Heart right ventricle (tissue), 16 donors: Measurements from ENCODE around the gene PNPO. TPM values are rescaled to one million over a fixed set of nuclear protein-coding genes. Genes with fewer than 3 reads are reported as not detected.
A peak's percentile ranks its signal among the peaks of the same experiment; 100 is the strongest.

Experiments used
- ATAC-seq, 8 donors: fragments of 200-7000 bp; cut with Tn5 transposase; one replicate each; pipeline ENCODE4 v1.9.1; 2020; ENCODE audit warnings: mild to moderate bottlenecking in 8 of 8, moderate library complexity in 8 of 8, moderate number of reproducible peaks in 1 of 8
- DNase-seq, 2 donors: peaks; one replicate each; pipeline ENCODE4 v3.0.0-alpha.2; 2020
- H3K27ac ChIP-seq, 10 donors: fragments of 200-600 bp; sonication (generic) in 2 of 10; one replicate each; pipeline versions ENCODE4 v1.5.0 to v1.8.0; 2020 to 2022; ENCODE audit warnings: mild to moderate bottlenecking in 3 of 10
- H3K27me3 ChIP-seq, 7 donors: fragments of 200-600 bp; one replicate each; pipeline ENCODE4 v1.8.0; 2021 to 2022; ENCODE audit warnings: mild to moderate bottlenecking in 2 of 7
- H3K36me3 ChIP-seq, 9 donors: fragments of 200-600 bp; sonication (generic) in 1 of 9; one replicate each; pipeline versions ENCODE4 v1.5.0 to v1.8.0; 2020 to 2022; ENCODE audit warnings: mild to moderate bottlenecking in 2 of 9
- H3K4me1 ChIP-seq, 9 donors: fragments of 200-600 bp; sonication (generic) in 1 of 9; one replicate each; pipeline versions ENCODE4 v1.5.0 to v1.8.0; 2020 to 2022; ENCODE audit warnings: mild to moderate bottlenecking in 4 of 9
- H3K4me3 ChIP-seq, 10 donors: fragments of 200-600 bp; sonication (generic) in 2 of 10; one replicate each; pipeline versions ENCODE4 v1.5.0 to v1.8.0; 2020 to 2022; ENCODE audit warnings: mild to moderate bottlenecking in 7 of 10, moderate library complexity in 2 of 10
- H3K9me3 ChIP-seq, 11 donors: fragments of 200-600 bp in 10 of 11; sonication (generic) in 2 of 11; one replicate each; pipeline versions ENCODE4 v1.5.0 to v1.8.0; 2013 to 2022; ENCODE audit warnings: mild to moderate bottlenecking in 2 of 11, control low read depth in 1 of 11, moderate library complexity in 1 of 11
- CTCF ChIP-seq, 9 donors: fragments of 200-600 bp; sonication (generic) in 2 of 9; IDR thresholded peaks; one replicate each; pipeline versions ENCODE4 v1.5.0 to v1.8.0; 2021 to 2022; ENCODE audit warnings: antibody characterized with exemption in 9 of 9, mild to moderate bottlenecking in 5 of 9, moderate library complexity in 1 of 9
- WGBS, 2 donors: extraction: QIAGEN DNeasy Blood & Tissue Kit; methylation state at CpG; one replicate each; pipeline ENCODE4 v1.1.7; 2013; ENCODE audit warnings: inconsistent platforms in 1 of 2; 5-methylcytosine and 5-hydroxymethylcytosine counted together
- intact Hi-C, 10 donors: fragments of 100-400 bp; cut with DNase I; formaldehyde crosslinking; loops; one replicate each; pipeline versions ENCODE4 v1.11.1 to v1.14.2; 2022
- polyA plus RNA-seq, 2 donors: library from polyadenylated mRNA; stranded (reverse); fragments of 200-250 nt; gene quantifications; one replicate each; pipeline ENCODE4 v1.2.3, GENCODE V29; 2013
- total RNA-seq, 10 donors: library from RNA; stranded (reverse); fragmentation: NEBNext Ultra II Directional in 3 of 10; extraction: Animal tissue kit (Norgen Biotek cat#: 25700) in 3 of 10; gene quantifications; one replicate each; pipeline versions ENCODE4 v1.2.1 to v1.2.4, GENCODE V29; 2021 to 2023
- donor health status: Arrhythmogenic right ventricular cardiomyopathy.
- donor health status: ischemic (EF 13 %, LVEDD 7.1; RV severe dilation, severe dysfunction).
- donor health status: healthy with polysubstance abuse.
- donor health status: DM: no; HTN: yes; CAD: no.
- donor health status: DM: no; HTN: no; CAD: no.
- donor health status: ischemic (EF 25% LVEDD 6.9; RV normal size, moderate dysfunction).
- donor health status: ischemic (EF 25% LVEDD 5.7; RV mildly dilated, moderate dysfunction).
- donor health status: healthy.
- donor health status: DM: yes; HTN: yes; CAD: no.
- donor health status: Ischemic cardiomyopathy.
- donor health status: ischemic (EF 35%, LVEDD 5.7; RV mildly dilated, moderate dysfunction).
- donor health status: nonischemic (EF 11% LVEDD 7.7; RV severe dilation, severe dysfunction).
- donor health status: DM: yes; HTN: yes; CAD: no.
- donor health status: PGD.
- donor health status: ischemic (EF 29% LVEDD 5.4; RV normal size, mild dysfunction).
- donor health status: nonischemic (EF 23%, LVEDD 6.1; RV moderate dilation, normal function).

Gene PNPO
- total and polyA plus RNA-seq, 12 donors, result 9.5 to 37.0 (median 29.9) TPM

GRCh38 chr17:47898241-47898640 is 43.1 kb upstream of the PNPO start:
- DNase-seq, result no peak
- Histone ChIP-seq H3K27me3 (no peaks in the 10 kb centered on the region), H3K36me3 (peaks cover 0 to 15% (median 0%) of the 10 kb centered on the region in 9 donors), H3K4me1 (peaks cover 14 to 80% (median 61%) of the 10 kb centered on the region in 9 donors), H3K4me3 (no peak overlapping the region), H3K27ac (peak overlapping the region in 9 of 10 donors; percentile 96 to 100 (median 99)), H3K9me3 (no peaks in the 10 kb centered on the region)
- no peak for ATAC-seq
- intact Hi-C loops, result loop anchor here in 5 of 10 donors (5.0 to 10.0 kb wide), 3 partner anchors 44 to 49 kb away; partner anchors contain the start of gene PNPO (in 2 of the 5)
- TF ChIP-seq CTCF (IDR thresholded peaks at IDR 0.05), result no peak

DNA sequence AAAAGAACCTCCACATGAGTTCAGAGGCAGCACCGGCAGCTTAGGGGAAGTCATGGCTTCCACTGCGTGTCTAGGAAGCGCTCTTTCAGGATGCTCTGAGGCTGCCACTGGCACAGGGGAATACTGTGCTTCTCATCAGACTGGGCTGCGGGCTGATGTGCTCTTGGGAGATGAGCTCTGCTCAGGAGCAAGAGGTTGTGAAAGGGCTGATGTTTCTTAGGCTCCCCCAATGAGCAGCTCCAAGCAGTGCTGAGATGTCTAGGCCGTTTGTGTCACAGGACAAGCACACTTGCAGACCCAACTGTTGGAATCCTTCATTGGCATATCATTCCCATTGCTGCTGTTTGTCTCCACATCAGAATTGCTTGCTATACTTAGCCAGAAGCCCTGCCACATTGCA is 41.7 kb upstream of the PNPO start:
- Histone ChIP-seq H3K36me3 (peaks cover 0 to 15% (median 0%) of the 10 kb centered on the region in 9 donors), H3K9me3 (no peaks in the 10 kb centered on the region), H3K27me3 (no peaks in the 10 kb centered on the region), H3K27ac (peak overlapping the region; percentile 48 to 100 (median 80)), H3K4me3 (no peak overlapping the region), H3K4me1 (peaks cover 23 to 86% (median 67%) of the 10 kb centered on the region in 9 donors)
- ATAC-seq (no peak), DNase-seq (no peak)
- intact Hi-C loops, result loop anchor here in 5 of 10 donors (5.0 to 10.0 kb wide), 3 partner anchors 43 to 48 kb away; partner anchors contain the start of gene PNPO (in 2 of the 5)
- WGBS, 2 donors, result 47 to 53% methylated on average over 5 of the region's 5 CpGs
- TF ChIP-seq CTCF (IDR thresholded peaks at IDR 0.05), result no peak

DNA sequence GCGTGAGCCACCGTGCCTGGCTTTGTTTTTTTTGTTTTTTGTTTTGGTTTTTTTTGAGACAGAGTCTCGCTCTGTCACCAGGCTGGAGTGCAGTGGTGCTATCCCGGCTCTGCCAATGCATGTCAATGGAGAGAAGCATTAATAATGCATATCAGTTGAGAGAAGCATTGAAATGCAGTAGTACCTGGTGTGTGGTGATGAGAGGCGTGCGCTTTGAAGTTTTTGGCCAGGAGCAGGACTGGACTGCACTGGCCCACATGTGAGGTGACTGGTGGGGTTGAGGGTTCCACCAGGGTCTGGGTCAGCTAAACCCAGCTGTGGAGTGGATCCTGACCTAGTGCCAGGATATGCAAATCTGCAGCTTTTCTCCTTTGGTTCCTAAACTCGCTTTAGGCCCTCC is 39.9 kb upstream of the PNPO start:
- intact Hi-C loops, result no loop called here
- H3K9me3 ChIP-seq, result no peaks in the 10 kb centered on the region

GRCh38 chr17:47902039-47902744 is 39.2 kb upstream of the PNPO start:
- WGBS, 2 donors, result 66 to 77% methylated on average over 4 of the region's 4 CpGs
- peaks cover 0 to 15% (median 0%) of the 10 kb centered on the region in 9 donors for H3K36me3 ChIP-seq
- H3K9me3 ChIP-seq, result no peaks in the 10 kb centered on the region
- peaks cover 47 to 100% (median 86%) of the 10 kb centered on the region in 9 donors for H3K4me1 ChIP-seq
- no peaks in the 10 kb centered on the region for H3K27me3 ChIP-seq
- ATAC-seq (no peak), DNase-seq (no peak)
- H3K4me3 ChIP-seq, result no peak overlapping the region
- TF ChIP-seq CTCF (IDR thresholded peaks at IDR 0.05), result no peak
- intact Hi-C loops, result no loop called here
- H3K27ac ChIP-seq, result peak overlapping the region in 7 of 10 donors; percentile 46 to 100 (median 96)

More for the DNA sequence above, 39.9 kb upstream of the PNPO start:
- Histone ChIP-seq H3K4me3 (peak overlapping the region in 1 of 10 donors; percentile 0), H3K27me3 (no peaks in the 10 kb centered on the region), H3K27ac (peak overlapping the region in 9 of 10 donors; percentile 72 to 100 (median 85)), H3K4me1 (peaks cover 40 to 99% (median 79%) of the 10 kb centered on the region in 9 donors), H3K36me3 (peaks cover 0 to 15% (median 0%) of the 10 kb centered on the region in 9 donors)
- no peak for TF ChIP-seq CTCF (IDR thresholded peaks at IDR 0.05)
- 76 to 81% methylated on average over 7 of the region's 7 CpGs for WGBS, 2 donors
- DNase-seq (no peak), ATAC-seq (no peak)
